SK-N-SH (cell line): ENCODE measurements around the gene HAT1.

Experiments used
- CHD2 ChIP-seq: fragments of 150-350 bp; IDR thresholded peaks from 2 replicates; pipeline ENCODE4 v1.6.1; 2018; ENCODE audit warnings: low read length; ENCODE audit not compliant: partially characterized antibody
- CTCF ChIP-seq: fragments of 200-600 bp; sonication (generic); IDR thresholded peaks from 2 replicates; pipeline ENCODE4 v1.6.1; 2017; ENCODE audit warnings: antibody characterized with exemption, mild to moderate bottlenecking, moderate library complexity
- EZH2phosphoT487 ChIP-seq: fragments of 200-600 bp; sonication (generic); IDR thresholded peaks from 2 replicates; pipeline ENCODE4 v1.6.1; 2017; ENCODE audit warnings: low read depth, mixed run types, mild to moderate bottlenecking, antibody characterized with exemption, moderate library complexity, borderline replicate concordance
- FOXJ3 ChIP-seq: sonication (generic); formaldehyde crosslinking; IDR thresholded peaks from 2 replicates; pipeline ENCODE4 v1.5.1; 2020; ENCODE audit warnings: mild to moderate bottlenecking, missing genetic modification reagents
- NFIC ChIP-seq: IDR thresholded peaks from 2 replicates; pipeline ENCODE4 v1.4.0; 2012; ENCODE audit warnings: borderline replicate concordance
- POLR2AphosphoS5 ChIP-seq: IDR thresholded peaks from 2 replicates; pipeline ENCODE4 v1.6.1; 2012; ENCODE audit warnings: low read depth, low read length
- RAD21 ChIP-seq: IDR thresholded peaks from 2 replicates; pipeline ENCODE4 v1.6.1; 2012; ENCODE audit warnings: mild to moderate bottlenecking, low read length
- RCOR1 ChIP-seq: fragments of 150-350 bp; IDR thresholded peaks from 2 replicates; pipeline ENCODE4 v1.6.1; 2017; ENCODE audit warnings: antibody characterized with exemption, low read length
- RFX5 ChIP-seq: IDR thresholded peaks from 2 replicates; pipeline ENCODE4 v1.6.1; 2012; ENCODE audit warnings: mild to moderate bottlenecking, improper control_type of control experiment, low read length

DNA sequence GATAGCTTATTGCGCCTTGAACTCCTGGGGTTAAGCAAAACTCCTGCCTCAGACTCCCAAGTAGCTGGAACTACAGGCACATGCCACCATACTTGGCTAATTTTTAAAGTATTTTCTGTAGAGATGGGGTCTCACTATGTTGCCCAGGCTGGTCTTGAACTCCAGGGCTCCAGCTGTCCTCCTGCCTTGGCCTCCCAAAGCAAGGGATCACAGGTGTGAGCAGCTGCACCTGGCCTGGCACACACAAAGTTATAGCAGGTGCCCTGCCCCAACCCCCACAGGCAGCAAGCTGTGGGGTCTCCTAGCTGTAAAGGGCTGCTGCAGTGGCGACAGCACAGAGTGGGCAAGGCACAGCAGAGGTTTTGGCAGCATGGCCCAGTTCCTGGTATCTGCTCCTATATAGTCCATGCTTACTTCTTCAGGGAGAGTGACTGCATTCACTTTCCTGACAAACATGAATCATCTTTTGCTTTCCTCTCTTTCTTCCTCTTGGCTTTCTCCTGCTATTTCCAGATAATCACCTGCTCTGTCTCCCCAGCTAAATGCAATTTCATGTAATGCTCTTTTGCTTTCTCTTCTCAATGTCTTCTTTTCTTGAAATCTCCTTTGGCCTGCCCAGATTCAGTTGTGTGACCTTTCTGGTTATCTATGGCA lies 50.2 kb downstream of the HAT1 start:
- TF ChIP-seq NFIC (no peak), EZH2phosphoT487 (no peak), CTCF (no peak), CHD2 (no peak), POLR2AphosphoS5 (no peak), RFX5 (no peak), FOXJ3 (CRISPR knock-in tag) (no peak), RCOR1 (no peak), RAD21 (no peak)
